Measurements from ENCODE around the gene PIH1D1.
"Not testable (repeated sequence)": the region's sequence is repeated elsewhere in the genome, so short reads cannot be mapped to it uniquely, and the experiment has no call there.

PIH1D1 gene

GRCh38 chr19:49456326-49456725 lies 4.7 kb upstream of the PIH1D1 start:
- no peak for DNase-seq (ENCODE audit: low read depth, low spot score)

DNA sequence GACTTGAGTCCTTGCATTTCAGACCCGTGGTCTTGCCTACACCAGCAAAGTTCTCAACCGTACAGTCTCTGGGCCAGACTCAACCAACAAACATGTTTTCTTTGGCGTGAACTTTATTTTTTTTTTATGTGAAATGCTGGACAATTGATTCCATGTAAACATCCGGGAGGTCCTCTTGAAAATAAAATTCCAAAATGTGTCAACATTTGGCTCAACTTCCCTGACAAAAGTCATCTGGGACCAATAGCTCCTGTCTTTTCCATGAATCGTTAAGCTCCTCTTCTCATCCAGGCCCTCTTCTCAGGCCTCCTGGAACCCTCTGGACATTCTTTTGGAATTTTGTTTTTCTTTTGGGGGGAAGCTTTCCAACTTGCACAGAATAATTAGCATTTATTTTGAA lies 4.2 kb upstream of the PIH1D1 start:
- no peak for DNase-seq (ENCODE audit: low read depth, low spot score)

DNA sequence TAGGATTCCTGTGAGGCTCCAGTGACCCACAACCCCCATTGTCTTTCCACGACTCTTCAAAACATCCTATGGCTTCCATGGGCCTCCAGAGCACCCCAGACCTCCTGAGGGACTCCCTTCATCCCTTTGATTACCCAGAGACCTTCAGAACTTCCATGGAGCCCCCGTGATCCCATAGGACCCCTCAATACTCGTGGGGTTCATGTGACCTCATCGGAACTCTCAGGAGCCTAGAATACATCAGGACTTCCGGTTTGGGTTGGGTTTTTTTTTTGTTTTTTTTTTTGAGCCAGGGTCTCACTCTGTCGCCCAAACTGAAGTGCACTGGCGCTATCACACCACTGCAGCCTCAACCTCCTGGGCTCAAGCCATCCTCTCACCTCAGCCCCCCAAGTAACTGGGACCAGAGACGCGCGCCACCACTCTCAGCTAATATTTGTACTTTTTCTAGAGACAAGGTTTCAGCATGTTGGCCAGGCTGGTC lies 2.2 kb upstream of the PIH1D1 start:
- no peak for DNase-seq (ENCODE audit: low read depth, low spot score)

DNA sequence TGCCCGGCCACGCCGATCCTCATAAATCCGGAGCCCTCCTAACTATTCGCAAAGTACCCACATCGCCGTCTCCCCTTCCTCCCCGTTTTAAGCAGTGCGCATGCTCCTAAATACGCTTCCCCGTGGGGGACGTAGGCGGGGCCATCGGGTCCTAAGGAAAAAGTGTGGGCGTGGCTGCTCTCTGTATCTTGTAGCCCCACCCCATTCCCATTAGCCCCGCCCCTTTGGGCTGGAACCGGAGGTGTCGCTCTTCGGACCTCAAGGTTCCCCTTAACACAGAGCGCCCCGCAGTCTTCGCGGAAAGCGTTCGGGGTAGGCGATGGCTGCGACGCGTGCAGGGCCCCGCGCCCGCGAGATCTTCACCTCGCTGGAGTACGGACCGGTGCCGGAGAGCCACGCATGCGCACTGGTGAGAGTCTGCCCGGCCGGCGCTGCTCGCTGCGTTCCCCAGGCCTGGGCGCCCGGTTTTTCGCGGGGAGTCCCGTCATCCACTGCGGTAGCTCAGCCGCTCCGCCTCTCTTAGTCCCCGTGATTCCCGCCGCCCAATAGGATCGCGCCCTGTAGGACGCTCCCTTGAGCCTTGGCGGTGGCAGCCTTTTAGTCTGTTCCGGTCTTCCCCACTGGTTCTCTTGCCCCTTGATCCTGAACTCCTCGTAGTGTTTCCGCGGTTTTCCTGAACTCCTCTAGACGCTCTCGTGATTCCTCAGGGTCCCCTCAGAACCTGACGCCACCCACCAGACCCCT lies 1.6 kb upstream of the PIH1D1 start, which contains the start of gene ALDH16A1:
Gene ALDH16A1, plus strand, starts transcription at position 213 of the 744 bp plus-strand sequence. Its CDS starts 107 bp downstream, at position 320.
- peak; percentile 99 for DNase-seq (ENCODE audit: low read depth, low spot score)

- no peak for DNase-seq (ENCODE audit: low read depth, low spot score)
Measured at GRCh38 chr19:49450405-49450804, 1.2 kb downstream of the PIH1D1 start.

DNA sequence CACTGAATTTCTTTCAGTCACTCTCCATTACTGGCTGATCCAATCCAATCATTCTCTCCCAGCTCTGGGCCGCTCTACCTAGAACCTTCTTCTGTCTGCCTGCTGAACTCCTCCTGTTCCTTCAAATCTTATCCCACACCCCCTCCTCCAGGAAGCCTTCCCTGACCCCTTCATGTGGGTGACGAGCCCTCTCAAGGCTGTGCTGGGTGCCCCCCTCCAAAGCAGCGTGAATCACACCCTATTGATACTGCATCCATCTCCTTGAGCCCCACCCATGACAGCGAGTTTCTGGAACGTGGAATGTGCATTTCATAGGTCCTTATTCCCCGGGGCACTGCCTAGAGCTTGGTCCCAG lies 3.2 kb downstream of the PIH1D1 start:
- DNase-seq (ENCODE audit: low read depth, low spot score) = no peak

DNA sequence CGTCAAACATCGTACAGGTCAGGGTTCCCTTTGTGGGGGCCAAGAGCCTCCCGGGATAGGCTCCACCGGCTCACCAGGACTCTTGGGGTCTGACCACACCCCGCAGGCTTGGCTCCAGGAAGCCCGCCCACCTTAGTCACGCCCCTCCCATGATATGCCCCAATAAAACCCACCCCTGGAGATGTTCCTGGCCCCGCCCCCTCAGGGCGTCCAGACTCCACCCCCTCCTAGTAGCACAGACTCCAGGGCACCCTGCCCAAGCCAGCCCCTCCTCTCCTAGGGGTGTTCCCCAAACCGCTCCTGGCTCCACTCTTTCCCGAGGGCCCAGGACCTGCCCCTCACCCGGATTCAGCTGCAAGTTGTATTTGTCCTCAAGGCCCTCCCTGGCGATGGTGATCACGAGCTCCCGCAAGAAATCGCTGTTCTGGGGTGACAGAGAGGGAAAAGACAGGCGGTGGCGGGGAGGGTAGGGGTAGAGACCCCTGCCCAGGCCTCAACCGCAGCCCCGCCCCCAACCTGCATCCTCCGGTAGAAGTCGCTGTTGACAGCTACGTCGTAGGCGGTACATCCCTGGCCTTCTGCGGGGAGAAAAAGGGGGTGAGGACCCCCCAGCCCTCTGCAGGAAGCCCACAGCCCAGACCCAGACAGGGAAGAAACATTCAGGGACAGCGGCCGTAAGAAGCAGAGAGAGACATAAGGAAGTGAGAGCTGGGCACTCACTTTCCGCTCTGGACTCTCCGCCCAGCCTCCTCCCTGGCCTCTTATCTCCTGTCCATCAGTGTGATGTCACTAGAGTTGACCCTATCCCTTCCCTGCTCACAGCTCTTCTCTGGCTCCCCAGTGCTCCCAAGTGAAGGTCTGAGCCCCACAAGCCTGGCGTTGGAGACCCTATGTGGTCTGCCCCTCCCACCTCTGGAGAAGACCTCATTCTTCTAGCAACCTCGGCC lies 3.9 kb downstream of the PIH1D1 start:
- no peak for DNase-seq (ENCODE audit: low read depth, low spot score)

GRCh38 chr19:49445997-49446396 lies 5.6 kb downstream of the PIH1D1 start:
- DNase-seq (ENCODE audit: low read depth, low spot score) = no peak

DNA sequence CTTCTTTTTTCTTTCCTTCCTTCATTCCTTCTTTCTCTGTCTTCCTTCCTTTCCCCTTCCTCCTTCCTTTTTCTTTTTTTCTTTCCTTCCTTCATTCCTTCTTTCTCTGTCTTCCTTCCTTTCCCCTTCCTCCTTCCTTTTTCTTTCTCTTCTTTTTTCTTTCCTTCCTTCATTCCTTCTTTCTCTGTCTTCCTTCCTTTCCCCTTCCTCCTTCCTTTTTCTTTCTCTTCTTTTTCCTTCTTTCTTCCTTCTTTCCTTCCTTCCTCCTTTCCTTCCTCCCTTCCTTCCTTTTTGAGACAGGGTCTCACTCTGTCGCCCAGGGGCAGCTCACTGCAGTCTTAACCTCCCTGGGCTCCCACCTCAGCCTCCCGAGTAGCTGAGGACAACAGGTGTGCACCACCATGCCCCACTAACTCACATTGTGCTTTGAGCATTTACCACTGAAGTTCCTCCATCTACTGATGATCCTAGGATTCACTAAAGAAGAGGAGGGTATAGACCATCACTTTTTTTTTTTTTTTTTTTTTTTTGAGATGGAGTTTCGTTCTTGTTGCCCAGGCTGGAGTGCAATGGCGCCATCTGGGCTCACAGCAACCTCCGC lies 7.4 kb downstream of the PIH1D1 start:
- not testable (repeated sequence) for DNase-seq (ENCODE audit: low read depth, low spot score)

GRCh38 chr19:49443366-49444099 lies 8.1 kb downstream of the PIH1D1 start:
- peak; percentile 98 for DNase-seq (ENCODE audit: low read depth, low spot score)

- DNase-seq (ENCODE audit: low read depth, low spot score) = peak; percentile 92
Measured at GRCh38 chr19:49442771-49443365, 8.7 kb downstream of the PIH1D1 start.

DNA sequence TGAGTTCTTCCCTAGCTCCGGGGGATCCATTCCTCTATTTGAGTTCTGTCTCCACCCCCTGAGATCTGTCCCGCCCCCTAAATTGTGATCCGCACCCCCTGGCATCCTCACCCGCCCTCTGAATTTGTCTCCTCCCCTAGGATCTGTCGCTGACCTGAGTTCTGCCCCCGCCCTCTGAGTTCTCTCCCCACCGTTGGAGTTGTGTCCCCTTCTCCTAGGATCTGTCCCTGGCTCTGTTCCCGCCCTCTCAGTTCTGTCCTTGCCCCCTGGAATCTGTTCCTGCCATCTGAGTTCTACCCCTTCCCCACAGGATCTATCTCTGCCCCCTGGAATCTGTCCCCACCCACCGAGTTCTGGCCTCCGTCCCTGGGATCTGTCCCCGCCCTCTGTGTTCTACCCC lies 9.3 kb downstream of the PIH1D1 start:
- DNase-seq (ENCODE audit: low read depth, low spot score) = no peak

DNA sequence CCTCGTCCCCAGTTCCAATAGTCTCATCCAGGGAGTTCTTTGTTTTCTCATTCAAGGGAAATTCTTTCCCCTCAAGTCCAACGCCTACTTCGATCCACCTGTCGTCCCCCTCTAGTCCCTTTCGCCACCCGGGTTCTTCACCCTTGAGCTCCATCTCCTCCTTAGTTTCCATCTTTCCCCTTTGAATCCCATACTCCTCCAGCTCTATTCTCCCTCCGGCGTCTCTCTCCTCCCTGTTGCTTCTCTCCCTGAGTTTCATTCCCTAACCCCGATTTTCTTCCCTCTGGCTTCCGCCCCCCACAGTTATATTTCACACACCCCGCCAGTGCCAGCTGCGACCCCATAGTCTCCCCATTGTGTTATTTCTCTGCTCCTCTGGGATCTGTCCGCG lies 9.7 kb downstream of the PIH1D1 start:
- DNase-seq (ENCODE audit: low read depth, low spot score) = no peak

GRCh38 chr19:49441210-49441959 lies 10.2 kb downstream of the PIH1D1 start, which contains the start of gene SLC17A7:
TSS of gene SLC17A7 (minus strand) at chr19:49441527. CDS start at chr19:49441379, 148 bp downstream.
- DNase-seq (ENCODE audit: low read depth, low spot score) = no peak

DNA sequence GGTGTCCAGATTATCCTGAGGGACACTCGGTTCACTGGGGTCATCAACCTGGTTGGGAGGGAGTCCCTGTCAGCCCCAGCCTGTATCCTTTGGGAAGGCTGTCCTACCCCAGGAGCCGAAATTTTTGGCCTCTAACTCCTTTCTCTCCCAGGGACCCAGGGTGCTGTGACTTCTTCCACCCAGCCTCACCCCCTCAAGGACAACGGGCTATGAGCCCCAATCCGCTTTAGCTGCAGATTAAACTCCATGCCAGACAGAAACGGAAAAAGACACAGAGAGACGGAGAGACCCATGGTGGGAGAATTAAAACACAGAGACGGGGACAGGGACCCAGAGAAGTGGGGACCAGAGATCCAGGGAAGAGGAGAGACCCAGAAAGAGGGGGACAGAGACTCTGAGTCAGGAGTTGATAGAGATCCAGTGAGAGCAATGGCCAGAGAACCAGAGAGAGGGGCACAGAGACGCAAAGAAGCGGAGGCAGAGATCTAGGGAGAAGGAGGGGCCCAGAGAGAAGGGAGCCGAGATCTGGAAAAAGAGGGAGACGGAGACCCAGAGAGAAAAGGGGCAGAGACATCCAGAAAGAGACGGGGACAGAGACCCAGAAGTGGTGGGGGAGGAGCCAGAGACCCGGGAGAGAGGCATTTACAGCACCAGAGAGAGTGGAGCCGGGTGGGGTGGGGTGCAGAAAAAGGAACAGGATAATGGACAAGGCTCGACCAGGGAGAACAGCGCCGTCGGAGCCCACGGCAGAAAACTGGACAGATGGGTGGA lies 11.0 kb downstream of the PIH1D1 start:
- no peak for DNase-seq (ENCODE audit: low read depth, low spot score)

DNA sequence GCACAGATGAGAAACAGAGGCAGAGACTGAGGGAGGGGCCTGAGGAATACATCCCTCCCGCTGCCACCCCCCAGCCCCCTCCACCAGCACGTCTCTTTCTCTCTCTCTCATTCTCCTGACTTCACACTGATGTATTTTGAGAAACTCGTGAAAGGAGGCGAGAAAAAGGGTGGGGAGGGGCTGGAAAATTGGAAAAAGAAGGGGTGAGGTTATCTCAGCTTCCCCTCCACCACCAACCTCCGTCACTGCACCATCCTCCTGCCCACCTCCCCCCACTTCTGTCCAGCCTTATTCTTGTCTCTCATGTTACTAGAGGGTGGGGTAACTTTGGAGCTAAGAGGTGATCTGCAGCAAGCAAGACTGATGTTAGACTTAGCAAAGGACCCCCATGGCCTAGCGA lies 11.8 kb downstream of the PIH1D1 start:
- no peak for DNase-seq (ENCODE audit: low read depth, low spot score)

DNA sequence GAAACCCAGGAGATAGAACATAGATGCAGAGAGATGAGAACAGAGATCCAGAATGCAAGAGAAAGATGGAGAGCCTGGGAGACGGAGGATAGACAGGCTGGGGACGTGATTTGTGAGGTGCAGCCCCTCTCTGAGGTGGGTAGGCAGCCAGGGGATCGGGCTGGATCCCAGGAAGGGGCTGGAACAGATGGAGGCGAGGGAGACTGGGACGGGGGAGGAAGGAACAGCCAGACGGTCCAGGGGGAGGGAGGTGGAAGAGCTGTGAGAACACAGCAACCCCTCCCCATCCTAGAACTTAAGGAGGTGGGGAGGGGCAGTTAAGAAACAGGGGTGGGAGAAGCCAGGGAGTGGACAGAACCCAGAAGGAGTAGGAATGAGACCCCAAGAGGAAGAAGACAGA lies 13.4 kb downstream of the PIH1D1 start:
- DNase-seq (ENCODE audit: low read depth, low spot score) = no peak

GRCh38 chr19:49437231-49437630 lies 14.4 kb downstream of the PIH1D1 start:
- no peak for DNase-seq (ENCODE audit: low read depth, low spot score)

GRCh38 chr19:49436381-49437017 lies 15.1 kb downstream of the PIH1D1 start:
- DNase-seq (ENCODE audit: low read depth, low spot score) = no peak

All from astrocyte of the hippocampus (primary cell).